ENCODE data around the gene ANKRD40CL.

DNA sequence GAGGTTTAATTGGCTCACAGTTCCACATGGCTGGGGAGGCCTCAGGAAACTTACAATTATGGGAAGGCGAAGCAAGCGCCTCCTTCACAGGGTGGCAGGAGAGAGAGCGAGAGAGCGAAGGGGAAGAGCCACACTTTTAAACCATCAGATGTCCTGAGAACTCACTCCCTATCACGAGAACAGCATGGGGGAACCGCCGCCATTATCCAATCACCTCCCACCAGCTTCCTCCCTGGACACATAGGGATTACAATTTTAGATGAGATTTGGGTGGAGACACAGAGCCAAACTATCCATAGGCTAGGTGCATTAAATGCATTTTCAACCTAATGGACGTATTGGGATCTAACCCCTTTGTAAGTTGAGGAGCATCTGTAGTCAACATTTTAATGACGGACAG is 54.7 kb downstream of the ANKRD40CL start:
- TF ChIP-seq CTCF (IDR thresholded peaks at IDR 0.05) (no peak), POLR2A (IDR thresholded peaks at IDR 0.05) (no peak)
